Measurements from ENCODE around the gene SEC23B. TPM values are rescaled to one million over a fixed set of nuclear protein-coding genes. Genes with fewer than 3 reads are reported as not detected.

The SEC23B gene
- total and polyA plus RNA-seq, 10 of the 15 experiments (the other 5 are each of a cell fraction or from before 2014, with no cell fraction given) = 49.1 to 121 (median 75.6) TPM

DNA sequence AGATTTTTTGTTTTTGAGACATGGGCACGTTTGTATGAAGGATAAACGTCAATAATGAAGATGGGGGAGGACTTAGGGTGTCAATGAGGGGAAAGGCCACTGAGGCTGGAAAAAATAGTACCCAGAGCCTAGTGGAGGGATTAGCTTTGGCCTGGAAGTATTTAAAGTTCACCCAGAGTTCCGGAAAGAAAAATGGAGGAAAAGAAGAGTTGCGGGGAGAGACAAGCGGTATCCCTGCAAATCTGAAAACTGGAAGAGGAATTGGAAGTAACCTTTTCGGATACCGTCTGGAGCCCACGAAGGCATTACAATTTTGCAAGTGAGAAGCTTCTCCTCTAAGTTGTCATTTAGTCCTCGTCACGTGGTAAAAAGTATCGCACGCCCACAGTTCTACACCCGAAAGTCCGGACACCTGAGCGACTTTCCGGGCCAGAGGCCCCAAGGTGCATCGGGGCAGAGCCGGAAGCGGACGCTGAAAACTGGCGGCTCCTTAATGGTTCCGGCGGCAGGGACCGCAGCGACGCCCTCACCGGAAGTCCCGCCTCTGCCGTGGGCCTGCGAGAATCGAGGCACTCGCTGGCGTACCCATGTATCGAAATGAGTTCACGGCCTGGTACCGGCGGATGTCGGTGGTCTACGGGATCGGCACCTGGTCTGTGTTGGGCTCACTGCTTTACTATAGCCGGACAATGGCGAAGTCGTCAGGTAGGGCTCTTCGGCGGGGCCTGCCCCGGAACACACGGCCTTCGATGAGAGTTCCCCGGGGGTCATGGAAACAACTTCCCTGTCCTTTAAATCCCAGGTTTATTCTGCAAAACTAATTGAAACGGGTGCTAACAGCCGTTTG lies 59.4 kb downstream of the SEC23B start, which contains the start of gene SMIM26:
Gene SMIM26, plus strand, starts transcription at position 541 of the 847 bp plus-strand sequence. Its CDS starts 47 bp downstream, at position 588.
- no peaks in the 10 kb centered on the region for H4K20me1 ChIP-seq (ENCODE audit: control insufficient read depth, insufficient read depth)
- H3K27ac ChIP-seq (ENCODE audit: control insufficient read depth, insufficient read depth) = peak within 1 kb of the TSS; percentile 78
- H3K4me2 ChIP-seq (ENCODE audit: control insufficient read depth, insufficient read depth) = peak within 1 kb of the TSS; percentile 84
- peaks cover 4% of the 10 kb centered on the region; the same call in 1 of the 2 replicates for H3K4me1 ChIP-seq (ENCODE audit: control insufficient read depth, insufficient read depth, low read length)
- FAIRE-seq (peak; percentile 82), ATAC-seq (peak; percentile 100), DNase-seq (ENCODE audit: low read depth, low spot score) (peak; percentile 80)
- peaks cover 16% of the 10 kb centered on the region for H3K79me2 ChIP-seq (ENCODE audit: control insufficient read depth, insufficient read depth, low read length)
- 2% methylated on average over 51 of the region's 51 CpGs for WGBS (ENCODE audit: insufficient coverage, insufficient replicate concordance, low lambda C conversion rate, missing lambda C conversion rate)
- peaks cover 0 to 7% of the 10 kb centered on the region in 2 experiments; a peak in 2 of 4 replicates for H3K36me3 ChIP-seq (ENCODE audit: control insufficient read depth in 2 of 2, insufficient read depth in 2 of 2, low read length in 1 of 2)
- in situ Hi-C loops (cut with MboI) (no loop called here), intact Hi-C loops (cut with micrococcal nuclease; ENCODE audit: unreplicated experiment) (loop anchor here (2.0 kb wide), 4 partner anchors 20 to 154 kb away; partner anchors contain the start of genes RBBP9 and SEC23B)
- CTCF ChIA-PET = interaction anchor here (0.8 to 1.1 kb wide), 3 partner anchors 22 to 72 kb away, joined by 3 read pairs; no protein-coding TSS in a partner anchor
- H3K4me3 ChIP-seq = peak within 1 kb of the TSS; percentile 98
- peak within 1 kb of the TSS; percentile 83 for H3K9ac ChIP-seq (ENCODE audit: control insufficient read depth, insufficient read depth, low read length)
- H3K9me3 ChIP-seq (replicated peaks; ENCODE audit: control insufficient read depth, insufficient read depth, low read length) = no peaks in the 10 kb centered on the region; the same call in 2 of the 3 replicates
- TSS peak; percentile 99 for BruUV-seq (replicated peaks)
- peak within 1 kb of the TSS; percentile 87 for H2AFZ ChIP-seq (ENCODE audit: control insufficient read depth, low read depth, low read length)
- RAD21 ChIA-PET (ENCODE audit: unreplicated experiment) = interaction anchor here (1.6 to 1.7 kb wide), 2 partner anchors 21 to 60 kb away, joined by 3 to 8 read pairs; partner anchors contain the start of gene SEC23B
- no peaks in the 10 kb centered on the region for H3K27me3 ChIP-seq (replicated peaks in 1 of 2; ENCODE audit: control insufficient read depth in 2 of 2, insufficient read depth in 2 of 2, low read length in 1 of 2)
- POLR2A ChIA-PET = interaction anchor here (0.8 to 1.2 kb wide), 5 partner anchors 22 to 123 kb away, joined by 3 to 7 read pairs (median 3); partner anchors contain the start of genes RBBP9 and SEC23B
- SMC1A ChIA-PET (ENCODE audit: uncharacterized antibody, unreplicated experiment) = interaction anchor here (1.3 to 1.7 kb wide), 3 partner anchors 10 to 100 kb away, joined by 4 to 6 read pairs (median 4); partner anchors contain the start of genes DZANK1 and POLR3F
- TF ChIP-seq ESRRA (IDR thresholded peaks at IDR 0.05; ENCODE audit: low read length) (0 out of 2 replicates have a peak, but pooled peaks have one; percentile 51), SRF (IDR thresholded peaks at IDR 0.05; ENCODE audit: low read depth in 2 of 2, low read length in 2 of 2) (peak in 1 of 2 experiments; percentile 54; a peak in 1 of 4 replicates), RELA (IDR thresholded peaks at IDR 0.05; ENCODE audit: borderline replicate concordance, partially characterized antibody) (peak; percentile 19), EP300 (IDR thresholded peaks at IDR 0.05; ENCODE audit: borderline replicate concordance in 1 of 2, control insufficient read depth in 1 of 2, low read depth in 2 of 2, low read length in 2 of 2) (no peak), FOXM1 (IDR thresholded peaks at IDR 0.05; ENCODE audit: low read depth, low read length) (no peak), ZNF274 (IDR thresholded peaks at IDR 0.05; ENCODE audit: insufficient read depth, insufficient read length) (no peak), ATF7 (IDR thresholded peaks at IDR 0.05; ENCODE audit: low read depth) (0 out of 2 replicates have a peak, but pooled peaks have one; percentile 38), BACH1 (IDR thresholded peaks at IDR 0.05; ENCODE audit: borderline replicate concordance) (0 out of 2 replicates have a peak, but pooled peaks have one; percentile 31), SMAD5 (IDR thresholded peaks at IDR 0.05; ENCODE audit: low read depth) (0 out of 2 replicates have a peak, but pooled peaks have one; percentile 68), ASH2L (IDR thresholded peaks at IDR 0.05; ENCODE audit: borderline replicate concordance, low read depth) (no peak), RFX5 (IDR thresholded peaks at IDR 0.05; ENCODE audit: low read depth, low read length) (no peak)
- TF ChIP-seq, protein P1, sequence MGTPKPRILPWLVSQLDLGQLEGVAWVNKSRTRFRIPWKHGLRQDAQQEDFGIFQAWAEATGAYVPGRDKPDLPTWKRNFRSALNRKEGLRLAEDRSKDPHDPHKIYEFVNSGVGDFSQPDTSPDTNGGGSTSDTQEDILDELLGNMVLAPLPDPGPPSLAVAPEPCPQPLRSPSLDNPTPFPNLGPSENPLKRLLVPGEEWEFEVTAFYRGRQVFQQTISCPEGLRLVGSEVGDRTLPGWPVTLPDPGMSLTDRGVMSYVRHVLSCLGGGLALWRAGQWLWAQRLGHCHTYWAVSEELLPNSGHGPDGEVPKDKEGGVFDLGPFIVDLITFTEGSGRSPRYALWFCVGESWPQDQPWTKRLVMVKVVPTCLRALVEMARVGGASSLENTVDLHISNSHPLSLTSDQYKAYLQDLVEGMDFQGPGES (IDR thresholded peaks at IDR 0.05) = no peak
- TF ChIP-seq, protein P2, sequence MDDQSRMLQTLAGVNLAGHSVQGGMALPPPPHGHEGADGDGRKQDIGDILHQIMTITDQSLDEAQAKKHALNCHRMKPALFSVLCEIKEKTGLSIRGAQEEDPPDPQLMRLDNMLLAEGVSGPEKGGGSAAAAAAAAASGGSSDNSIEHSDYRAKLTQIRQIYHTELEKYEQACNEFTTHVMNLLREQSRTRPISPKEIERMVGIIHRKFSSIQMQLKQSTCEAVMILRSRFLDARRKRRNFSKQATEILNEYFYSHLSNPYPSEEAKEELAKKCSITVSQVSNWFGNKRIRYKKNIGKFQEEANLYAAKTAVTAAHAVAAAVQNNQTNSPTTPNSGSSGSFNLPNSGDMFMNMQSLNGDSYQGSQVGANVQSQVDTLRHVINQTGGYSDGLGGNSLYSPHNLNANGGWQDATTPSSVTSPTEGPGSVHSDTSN (IDR thresholded peaks at IDR 0.05; ENCODE audit: insufficient replicate concordance, low read depth, low read length) = no peak
- TF ChIP-seq, protein P3, sequence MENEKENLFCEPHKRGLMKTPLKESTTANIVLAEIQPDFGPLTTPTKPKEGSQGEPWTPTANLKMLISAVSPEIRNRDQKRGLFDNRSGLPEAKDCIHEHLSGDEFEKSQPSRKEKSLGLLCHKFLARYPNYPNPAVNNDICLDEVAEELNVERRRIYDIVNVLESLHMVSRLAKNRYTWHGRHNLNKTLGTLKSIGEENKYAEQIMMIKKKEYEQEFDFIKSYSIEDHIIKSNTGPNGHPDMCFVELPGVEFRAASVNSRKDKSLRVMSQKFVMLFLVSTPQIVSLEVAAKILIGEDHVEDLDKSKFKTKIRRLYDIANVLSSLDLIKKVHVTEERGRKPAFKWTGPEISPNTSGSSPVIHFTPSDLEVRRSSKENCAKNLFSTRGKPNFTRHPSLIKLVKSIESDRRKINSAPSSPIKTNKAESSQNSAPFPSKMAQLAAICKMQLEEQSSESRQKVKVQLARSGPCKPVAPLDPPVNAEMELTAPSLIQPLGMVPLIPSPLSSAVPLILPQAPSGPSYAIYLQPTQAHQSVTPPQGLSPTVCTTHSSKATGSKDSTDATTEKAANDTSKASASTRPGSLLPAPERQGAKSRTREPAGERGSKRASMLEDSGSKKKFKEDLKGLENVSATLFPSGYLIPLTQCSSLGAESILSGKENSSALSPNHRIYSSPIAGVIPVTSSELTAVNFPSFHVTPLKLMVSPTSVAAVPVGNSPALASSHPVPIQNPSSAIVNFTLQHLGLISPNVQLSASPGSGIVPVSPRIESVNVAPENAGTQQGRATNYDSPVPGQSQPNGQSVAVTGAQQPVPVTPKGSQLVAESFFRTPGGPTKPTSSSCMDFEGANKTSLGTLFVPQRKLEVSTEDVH (IDR thresholded peaks at IDR 0.05; ENCODE audit: low read depth, partially characterized antibody) = peak; percentile 74
- TF ChIP-seq, protein P4, sequence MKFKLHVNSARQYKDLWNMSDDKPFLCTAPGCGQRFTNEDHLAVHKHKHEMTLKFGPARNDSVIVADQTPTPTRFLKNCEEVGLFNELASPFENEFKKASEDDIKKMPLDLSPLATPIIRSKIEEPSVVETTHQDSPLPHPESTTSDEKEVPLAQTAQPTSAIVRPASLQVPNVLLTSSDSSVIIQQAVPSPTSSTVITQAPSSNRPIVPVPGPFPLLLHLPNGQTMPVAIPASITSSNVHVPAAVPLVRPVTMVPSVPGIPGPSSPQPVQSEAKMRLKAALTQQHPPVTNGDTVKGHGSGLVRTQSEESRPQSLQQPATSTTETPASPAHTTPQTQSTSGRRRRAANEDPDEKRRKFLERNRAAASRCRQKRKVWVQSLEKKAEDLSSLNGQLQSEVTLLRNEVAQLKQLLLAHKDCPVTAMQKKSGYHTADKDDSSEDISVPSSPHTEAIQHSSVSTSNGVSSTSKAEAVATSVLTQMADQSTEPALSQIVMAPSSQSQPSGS (IDR thresholded peaks at IDR 0.05; ENCODE audit: low read length) = 0 out of 2 replicates have a peak, but pooled peaks have one; percentile 16
